HG03571 (cell line): Measurements from ENCODE around the gene METAP2.
"Not testable (repeated sequence)": the region's sequence is repeated elsewhere in the genome, so short reads cannot be mapped to it uniquely, and the experiment has no call there.

Experiments
- ATAC-seq: cut with Tn5 transposase; IDR thresholded peaks from one replicate; pipeline ENCODE4 v1.9.1; 2021; ENCODE audit not compliant: unreplicated experiment

Gene METAP2

GRCh38 chr12:95473884-95474659, at the start of gene METAP2:
Gene METAP2 (plus strand): TSS chr12:95474152. CDS start chr12:95474180, 28 bp downstream.
- ATAC-seq, result peak; percentile 98

GRCh38 chr12:95424271-95424994, 49.5 kb upstream of the METAP2 start:
- no peak for ATAC-seq

DNA sequence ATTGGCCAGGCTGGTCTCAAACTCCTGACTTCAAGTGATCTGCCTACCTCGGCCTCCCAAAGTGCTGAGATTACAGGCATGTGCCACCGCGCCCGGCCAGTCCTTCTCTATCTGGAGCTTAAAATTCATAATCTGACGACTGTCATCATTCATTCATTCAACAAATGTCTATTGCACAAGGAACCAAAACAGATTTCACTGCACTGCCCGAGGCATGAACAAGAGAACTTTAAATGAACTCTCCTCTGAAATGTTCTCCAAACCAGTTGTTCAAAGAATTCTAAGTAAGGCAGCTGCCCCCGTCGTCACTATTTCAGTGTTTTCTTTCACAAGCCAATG, 44.8 kb upstream of the METAP2 start:
- no peak for ATAC-seq

GRCh38 chr12:95431120-95431519, 42.8 kb upstream of the METAP2 start:
- ATAC-seq, result no peak

DNA sequence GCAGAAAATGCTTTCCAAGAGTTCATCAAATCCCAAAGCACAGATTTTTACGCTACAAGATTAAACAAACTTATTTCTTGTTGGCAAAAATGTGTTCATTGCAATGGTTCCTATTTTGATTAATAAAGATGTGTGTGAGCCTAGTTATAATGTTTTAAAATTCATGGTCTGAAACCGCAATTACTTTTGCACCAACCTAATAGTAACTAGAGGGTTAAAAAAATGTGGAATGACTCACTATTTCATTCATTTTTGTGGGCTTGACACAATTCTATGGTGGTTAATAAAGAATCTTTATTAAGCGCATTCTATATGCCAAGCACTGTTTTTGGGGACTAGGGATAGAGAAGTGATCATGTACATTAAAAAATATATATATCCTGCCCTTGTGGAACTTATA, 38.6 kb upstream of the METAP2 start:
- no peak for ATAC-seq

DNA sequence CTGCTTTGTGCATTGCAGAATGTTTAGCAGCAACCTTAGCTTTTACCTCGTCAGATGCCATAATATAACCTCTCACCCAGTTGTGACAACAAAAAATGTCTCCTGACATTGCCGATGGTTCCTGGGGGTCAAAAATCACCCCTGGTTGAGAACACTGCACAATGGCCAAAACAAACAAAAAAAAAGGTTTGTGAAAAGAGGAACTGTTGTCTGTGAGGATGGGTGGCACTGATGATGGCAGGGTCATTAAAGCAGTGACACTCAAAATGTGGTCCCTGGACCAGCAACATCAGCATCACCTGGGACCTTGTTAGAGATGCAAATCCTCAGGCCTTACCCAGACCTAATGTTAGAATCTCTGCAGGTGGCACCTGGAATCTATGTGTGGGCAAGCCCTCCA, 36.4 kb upstream of the METAP2 start:
- no peak for ATAC-seq

- no peak for ATAC-seq
Measured at GRCh38 chr12:95439461-95440230, 34.3 kb upstream of the METAP2 start.

DNA sequence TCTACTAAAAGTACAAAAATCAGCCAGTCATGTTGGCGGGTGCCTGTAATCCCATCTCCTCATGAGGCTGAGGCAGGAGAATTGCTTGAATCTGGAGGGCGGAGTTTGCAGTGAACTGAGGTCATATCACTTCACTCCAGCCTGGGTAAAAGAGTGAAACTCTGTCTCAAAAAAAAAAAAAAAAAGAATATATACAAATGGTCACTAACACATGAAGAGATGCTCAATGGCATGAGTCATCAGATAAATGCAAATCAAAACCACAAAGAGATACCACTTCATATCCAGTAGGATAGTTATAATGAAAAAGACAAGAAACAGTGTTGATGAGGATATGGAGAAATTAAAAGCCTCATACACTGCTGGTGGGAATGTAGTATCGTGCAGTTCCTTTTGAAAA, 33.6 kb upstream of the METAP2 start:
- no peak for ATAC-seq

DNA sequence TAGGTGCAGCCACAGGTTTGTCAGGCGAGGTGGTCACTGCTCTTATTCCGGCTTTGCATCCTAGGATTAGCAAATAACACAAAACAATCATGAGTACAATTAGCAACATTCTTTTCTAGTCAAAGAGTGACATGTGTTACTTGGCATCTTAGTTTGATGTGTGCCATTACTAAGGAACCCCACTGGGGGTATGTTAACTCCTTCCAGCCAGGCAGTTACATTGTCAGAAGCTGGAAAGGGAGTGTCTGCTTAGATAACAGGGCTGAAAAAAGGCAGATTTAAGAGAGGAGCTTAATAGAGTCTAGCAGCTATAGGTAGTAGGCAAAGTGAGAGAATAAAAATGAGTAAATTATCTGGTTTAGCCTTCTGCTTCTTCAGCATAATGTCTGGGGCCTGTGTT, 30.5 kb upstream of the METAP2 start:
- ATAC-seq, result no peak

DNA sequence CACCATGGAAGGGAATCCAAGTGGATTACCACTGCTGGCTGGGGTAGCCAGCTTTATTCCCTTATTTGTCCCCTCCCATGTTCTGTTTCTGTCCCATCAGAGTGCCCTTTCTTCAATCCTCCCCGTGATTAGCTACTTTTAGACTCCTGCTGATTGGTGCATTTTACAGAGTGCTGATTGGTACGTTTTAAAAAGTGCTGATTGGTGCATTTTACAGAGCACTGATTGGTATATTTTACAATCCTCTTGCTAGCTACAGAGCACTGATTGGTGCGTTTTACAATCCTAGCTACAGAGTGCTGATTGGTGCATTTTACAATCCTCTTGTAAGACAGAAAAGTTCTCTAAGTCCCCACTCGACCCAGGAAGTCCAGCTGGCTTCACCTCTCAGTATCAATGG, 28.9 kb upstream of the METAP2 start:
- not testable (repeated sequence) for ATAC-seq

DNA sequence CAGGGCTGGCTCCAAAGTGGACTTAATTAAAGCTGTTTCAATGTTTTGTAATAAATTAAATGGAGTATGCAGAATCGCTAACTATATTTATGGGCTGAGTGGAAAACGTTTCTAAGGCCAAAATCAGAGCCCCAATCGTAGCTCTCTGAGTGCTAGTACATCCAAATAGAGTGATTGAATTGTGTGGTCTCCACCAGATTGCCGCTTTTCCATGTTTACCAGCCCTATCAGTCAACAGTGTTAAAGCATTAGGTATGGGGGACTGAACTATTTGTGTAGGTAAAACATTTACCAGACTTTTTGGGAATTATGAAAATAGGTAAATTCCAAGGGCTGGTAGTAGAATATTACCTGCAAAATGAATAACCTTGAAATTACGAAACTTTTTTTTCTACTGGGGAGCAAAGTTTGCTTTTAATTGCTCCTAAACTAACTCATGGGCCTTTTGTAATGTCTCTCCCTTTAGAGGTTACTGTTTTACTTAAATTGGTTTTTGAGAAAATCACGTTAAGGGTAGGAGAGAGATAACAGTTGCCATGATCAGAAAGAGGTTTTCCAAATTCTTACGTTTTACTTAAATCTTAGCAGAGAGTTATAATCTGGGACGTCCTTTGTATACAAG, 28.0 kb upstream of the METAP2 start:
- no peak for ATAC-seq

GRCh38 chr12:95446506-95446900, 27.4 kb upstream of the METAP2 start:
- no peak for ATAC-seq

DNA sequence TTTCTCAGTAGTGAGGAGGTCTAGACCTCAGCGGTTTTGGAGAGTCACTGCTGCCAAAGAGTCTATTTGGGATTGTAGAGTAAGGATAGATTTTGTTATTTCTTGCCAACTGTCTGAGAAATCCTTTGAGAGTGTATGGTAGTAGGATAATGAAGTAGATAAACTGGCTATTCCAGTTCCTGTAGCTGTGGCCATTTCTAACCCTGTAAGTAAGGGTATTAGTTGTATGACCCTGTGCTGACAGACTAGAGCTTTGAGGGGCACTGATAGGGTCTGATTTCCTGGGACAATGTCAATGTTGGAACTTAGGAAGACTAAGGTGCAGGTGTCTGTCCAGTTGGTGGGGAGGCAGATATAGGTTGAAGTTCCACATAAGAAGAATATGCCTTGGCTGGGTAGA, 24.3 kb upstream of the METAP2 start:
- ATAC-seq, result not testable (repeated sequence)

GRCh38 chr12:95452501-95452900, 21.5 kb upstream of the METAP2 start:
- not testable (repeated sequence) for ATAC-seq

GRCh38 chr12:95453881-95454280, 20.1 kb upstream of the METAP2 start:
- not testable (repeated sequence) for ATAC-seq

GRCh38 chr12:95454780-95455215, 19.2 kb upstream of the METAP2 start:
- not testable (repeated sequence) for ATAC-seq

GRCh38 chr12:95457605-95458004, 16.3 kb upstream of the METAP2 start:
- not testable (repeated sequence) for ATAC-seq

- no peak for ATAC-seq
Measured at GRCh38 chr12:95458761-95459160, 15.2 kb upstream of the METAP2 start.

DNA sequence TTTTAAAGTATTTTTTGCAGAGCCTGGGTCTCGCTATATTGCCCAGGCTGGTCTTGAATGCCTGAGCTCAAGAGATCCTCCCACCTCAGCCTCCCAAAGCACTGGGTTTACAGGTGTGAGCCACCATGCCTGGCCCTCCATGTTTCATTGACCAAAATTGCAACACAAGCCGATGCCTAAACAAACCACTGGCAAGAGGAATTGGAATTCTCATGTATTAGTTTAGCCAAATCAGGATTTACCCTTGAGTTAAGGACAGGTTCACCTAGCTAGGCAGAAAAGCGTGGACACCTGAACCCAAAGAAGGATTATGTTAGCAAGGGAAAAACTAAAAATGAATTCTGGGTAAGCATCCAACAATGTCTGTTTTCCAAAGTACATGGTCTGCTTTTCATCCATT, 14.6 kb upstream of the METAP2 start:
- ATAC-seq, result no peak

DNA sequence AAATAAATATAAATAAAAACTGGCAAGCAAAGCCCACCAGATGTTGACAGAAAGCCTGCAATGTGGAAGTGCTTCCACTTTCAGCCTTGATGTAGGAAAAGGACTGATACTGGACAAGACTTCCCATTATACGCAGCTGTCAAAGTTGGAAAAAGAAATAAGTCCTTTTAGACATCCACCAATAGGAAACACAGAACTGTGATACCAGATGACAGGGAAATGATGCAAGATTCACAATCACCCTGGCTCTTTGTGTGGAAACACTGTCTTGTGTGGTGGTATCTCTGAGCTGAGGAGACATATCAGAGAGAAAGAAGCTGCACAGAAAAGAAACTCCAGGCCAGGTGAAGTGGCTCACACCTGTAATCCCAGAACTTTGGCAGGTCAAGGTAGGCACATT, 13.8 kb upstream of the METAP2 start:
- ATAC-seq, result no peak

GRCh38 chr12:95460896-95461295, 13.1 kb upstream of the METAP2 start:
- ATAC-seq, result no peak
